Gastroesophageal sphincter (tissue), 3 donors: ENCODE results near the gene SRD5A2.

Source experiments
- CTCF ChIP-seq, 4 experiments: fragments of 200-600 bp in 2 of 4; fragments of 450-650 bp in 2 of 4; sonication (generic) in 1 of 4; IDR thresholded peaks; one replicate each; pipeline ENCODE4 v1.5.1; 2017 to 2019; ENCODE audit warnings: antibody characterized with exemption in 4 of 4, mild to moderate bottlenecking in 2 of 4, moderate library complexity in 2 of 4
- POLR2AphosphoS5 ChIP-seq: sonication (generic); formaldehyde crosslinking; IDR thresholded peaks from one replicate; pipeline ENCODE4 v1.6.1; 2017; ENCODE audit warnings: antibody characterized with exemption

GRCh38 chr2:31523871-31524492 is 56.8 kb downstream of the SRD5A2 start:
- TF ChIP-seq CTCF (IDR thresholded peaks at IDR 0.05): peak in 3 of 4 experiments; percentile 28 to 58 (median 28)
- no peak for TF ChIP-seq POLR2AphosphoS5
